ENCODE data around the gene ACTL8.

DNA sequence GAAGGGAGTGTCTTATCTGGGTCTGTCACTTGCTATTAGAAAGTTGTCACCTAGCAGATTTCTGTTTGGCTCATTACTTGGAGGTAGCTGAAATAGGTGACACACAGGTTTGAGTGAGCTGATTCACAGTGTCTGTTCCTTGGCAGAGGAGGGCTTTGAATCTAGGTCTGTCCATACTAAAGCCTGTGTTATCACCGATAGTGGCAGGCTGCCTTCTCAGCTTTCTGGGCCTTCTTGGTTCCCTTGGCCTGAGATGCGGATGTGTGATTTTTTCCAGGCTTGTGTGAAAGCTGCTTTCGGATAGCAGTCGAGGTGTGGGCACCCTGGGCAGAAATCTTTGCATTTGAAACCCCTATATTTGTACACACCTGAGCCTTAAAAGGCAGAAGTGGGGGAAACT is 73.9 kb downstream of the ACTL8 start:
- TF ChIP-seq YY1 (IDR thresholded peaks at IDR 0.05; ENCODE audit: low read depth) (no peak), EP300 (IDR thresholded peaks at IDR 0.05; ENCODE audit: borderline replicate concordance) (no peak), CREB1 (IDR thresholded peaks at IDR 0.05; ENCODE audit: low read depth) (no peak), CEBPB (IDR thresholded peaks at IDR 0.05) (no peak), EGR1 (IDR thresholded peaks at IDR 0.05) (no peak), TCF12 (IDR thresholded peaks at IDR 0.05; ENCODE audit: low read depth) (no peak), TAF1 (IDR thresholded peaks at IDR 0.05; ENCODE audit: low read depth) (no peak)
- TF ChIP-seq, protein P1, sequence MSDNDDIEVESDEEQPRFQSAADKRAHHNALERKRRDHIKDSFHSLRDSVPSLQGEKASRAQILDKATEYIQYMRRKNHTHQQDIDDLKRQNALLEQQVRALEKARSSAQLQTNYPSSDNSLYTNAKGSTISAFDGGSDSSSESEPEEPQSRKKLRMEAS (IDR thresholded peaks at IDR 0.05): no peak
- TF ChIP-seq, protein P2, sequence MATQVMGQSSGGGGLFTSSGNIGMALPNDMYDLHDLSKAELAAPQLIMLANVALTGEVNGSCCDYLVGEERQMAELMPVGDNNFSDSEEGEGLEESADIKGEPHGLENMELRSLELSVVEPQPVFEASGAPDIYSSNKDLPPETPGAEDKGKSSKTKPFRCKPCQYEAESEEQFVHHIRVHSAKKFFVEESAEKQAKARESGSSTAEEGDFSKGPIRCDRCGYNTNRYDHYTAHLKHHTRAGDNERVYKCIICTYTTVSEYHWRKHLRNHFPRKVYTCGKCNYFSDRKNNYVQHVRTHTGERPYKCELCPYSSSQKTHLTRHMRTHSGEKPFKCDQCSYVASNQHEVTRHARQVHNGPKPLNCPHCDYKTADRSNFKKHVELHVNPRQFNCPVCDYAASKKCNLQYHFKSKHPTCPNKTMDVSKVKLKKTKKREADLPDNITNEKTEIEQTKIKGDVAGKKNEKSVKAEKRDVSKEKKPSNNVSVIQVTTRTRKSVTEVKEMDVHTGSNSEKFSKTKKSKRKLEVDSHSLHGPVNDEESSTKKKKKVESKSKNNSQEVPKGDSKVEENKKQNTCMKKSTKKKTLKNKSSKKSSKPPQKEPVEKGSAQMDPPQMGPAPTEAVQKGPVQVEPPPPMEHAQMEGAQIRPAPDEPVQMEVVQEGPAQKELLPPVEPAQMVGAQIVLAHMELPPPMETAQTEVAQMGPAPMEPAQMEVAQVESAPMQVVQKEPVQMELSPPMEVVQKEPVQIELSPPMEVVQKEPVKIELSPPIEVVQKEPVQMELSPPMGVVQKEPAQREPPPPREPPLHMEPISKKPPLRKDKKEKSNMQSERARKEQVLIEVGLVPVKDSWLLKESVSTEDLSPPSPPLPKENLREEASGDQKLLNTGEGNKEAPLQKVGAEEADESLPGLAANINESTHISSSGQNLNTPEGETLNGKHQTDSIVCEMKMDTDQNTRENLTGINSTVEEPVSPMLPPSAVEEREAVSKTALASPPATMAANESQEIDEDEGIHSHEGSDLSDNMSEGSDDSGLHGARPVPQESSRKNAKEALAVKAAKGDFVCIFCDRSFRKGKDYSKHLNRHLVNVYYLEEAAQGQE (IDR thresholded peaks at IDR 0.05; ENCODE audit: low read depth): no peak
- TF ChIP-seq, protein P3, sequence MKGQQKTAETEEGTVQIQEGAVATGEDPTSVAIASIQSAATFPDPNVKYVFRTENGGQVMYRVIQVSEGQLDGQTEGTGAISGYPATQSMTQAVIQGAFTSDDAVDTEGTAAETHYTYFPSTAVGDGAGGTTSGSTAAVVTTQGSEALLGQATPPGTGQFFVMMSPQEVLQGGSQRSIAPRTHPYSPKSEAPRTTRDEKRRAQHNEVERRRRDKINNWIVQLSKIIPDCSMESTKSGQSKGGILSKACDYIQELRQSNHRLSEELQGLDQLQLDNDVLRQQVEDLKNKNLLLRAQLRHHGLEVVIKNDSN (IDR thresholded peaks at IDR 0.05): no peak

All from Ishikawa (cell line).